ENCODE data around the gene TRIM71.
"Not testable (repeated sequence)": the region's sequence is repeated elsewhere in the genome, so short reads cannot be mapped to it uniquely, and the experiment has no call there.

Gene TRIM71

GRCh38 chr3:32817558-32818228, at the start of gene TRIM71:
Gene TRIM71 (plus strand): TSS chr3:32817997. CDS start chr3:32818081, 84 bp downstream.
- DNase-seq (ENCODE audit: low read depth in 2 of 2) = no peak

DNA sequence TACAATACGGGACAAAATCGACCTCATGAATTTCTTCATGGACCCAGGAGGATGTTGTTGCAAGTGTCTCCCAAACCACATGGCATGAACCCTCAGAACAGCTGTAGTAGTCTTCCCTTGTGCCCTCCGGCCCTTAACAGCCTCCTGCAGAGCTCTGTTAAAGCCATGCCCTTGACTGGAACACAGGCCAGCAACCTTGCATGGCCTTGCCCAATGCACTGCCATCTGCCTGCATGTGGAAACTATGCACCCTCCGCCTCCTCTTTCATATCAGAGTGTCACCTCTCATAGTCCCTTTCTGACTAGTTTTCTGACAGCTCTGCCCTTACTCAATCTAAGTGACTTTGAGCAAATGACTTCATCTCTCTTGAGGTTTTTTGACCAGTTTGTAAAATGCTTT, 39.4 kb upstream of the TRIM71 start:
- no peak for DNase-seq (ENCODE audit: low read depth in 2 of 2)

DNA sequence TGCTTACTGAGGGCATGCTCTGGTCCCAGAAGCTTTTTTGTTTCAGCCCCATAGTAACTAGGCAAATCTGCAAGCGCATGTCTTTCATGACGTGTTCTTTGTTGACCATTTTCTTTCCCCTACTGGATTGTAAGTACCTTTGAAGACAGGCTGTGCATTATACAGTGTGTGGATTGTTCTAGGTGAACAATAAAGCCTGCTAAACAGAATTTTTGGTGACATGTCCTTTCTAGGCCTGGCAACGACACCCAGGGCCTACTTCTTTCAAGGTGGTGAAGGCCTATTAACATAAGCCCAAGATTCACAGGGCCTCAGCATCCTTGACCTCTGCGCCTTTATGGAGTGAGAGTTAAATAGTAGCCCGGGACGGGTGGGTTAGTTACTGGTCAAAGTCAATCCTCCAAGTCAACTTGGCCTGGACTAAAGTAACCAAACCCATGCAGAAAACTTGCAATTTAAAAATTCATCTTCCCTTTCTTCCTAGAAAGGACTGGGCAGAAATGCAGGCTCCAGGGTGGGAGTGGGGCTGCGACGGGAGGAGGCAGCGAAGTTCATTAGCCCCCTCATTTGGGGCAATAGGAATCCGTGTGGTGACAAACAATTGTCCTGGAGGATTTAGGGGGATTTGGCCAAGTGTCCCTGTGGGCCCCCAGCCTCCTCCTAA, 37.6 kb upstream of the TRIM71 start:
- no peak for DNase-seq (ENCODE audit: low read depth in 2 of 2)

- DNase-seq (ENCODE audit: low read depth in 2 of 2) = peak in 1 of 2 experiments; percentile 3
These were observed 37.0 kb upstream of the TRIM71 start for GRCh38 chr3:32780735-32781210.

GRCh38 chr3:32781211-32781968, 36.4 kb upstream of the TRIM71 start:
- peak; percentile 13 to 19 for DNase-seq (ENCODE audit: low read depth in 2 of 2)

DNA sequence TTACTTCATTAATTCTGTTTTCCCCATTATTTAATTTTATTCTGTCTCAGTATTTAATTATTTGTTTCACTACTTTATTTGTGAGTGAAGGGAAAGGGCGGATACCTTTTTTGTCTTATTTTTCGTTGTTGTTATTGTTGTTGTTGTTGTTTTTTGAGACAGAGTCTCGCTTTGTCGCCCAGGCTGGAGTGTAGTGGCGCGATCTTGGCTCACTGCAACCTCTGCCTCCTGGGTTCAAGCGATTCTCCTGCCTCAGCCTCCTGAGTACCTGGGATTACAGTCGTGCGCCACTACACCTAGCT, 35.9 kb upstream of the TRIM71 start:
- DNase-seq (ENCODE audit: low read depth in 2 of 2) = not testable (repeated sequence)

DNA sequence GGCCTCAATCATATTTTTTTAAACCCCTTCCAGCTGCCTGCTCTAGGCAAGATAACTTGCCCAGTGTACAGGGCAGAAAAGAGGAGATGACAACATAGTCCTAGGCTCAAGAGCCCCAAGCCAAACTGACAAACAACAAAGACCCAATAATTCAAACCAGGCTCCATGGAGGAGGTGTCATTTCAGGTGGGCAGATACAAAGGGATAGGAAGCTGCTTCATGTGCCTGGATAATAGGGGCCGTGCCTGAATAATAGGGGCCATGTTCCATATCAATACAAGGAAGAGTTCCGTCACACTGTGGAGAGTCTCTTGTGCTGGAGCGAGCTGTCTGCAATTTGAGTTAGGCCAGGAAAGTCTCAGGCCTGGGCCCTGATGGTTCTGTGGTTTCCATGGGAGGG, 35.4 kb upstream of the TRIM71 start:
- DNase-seq (ENCODE audit: low read depth in 2 of 2) = no peak

DNA sequence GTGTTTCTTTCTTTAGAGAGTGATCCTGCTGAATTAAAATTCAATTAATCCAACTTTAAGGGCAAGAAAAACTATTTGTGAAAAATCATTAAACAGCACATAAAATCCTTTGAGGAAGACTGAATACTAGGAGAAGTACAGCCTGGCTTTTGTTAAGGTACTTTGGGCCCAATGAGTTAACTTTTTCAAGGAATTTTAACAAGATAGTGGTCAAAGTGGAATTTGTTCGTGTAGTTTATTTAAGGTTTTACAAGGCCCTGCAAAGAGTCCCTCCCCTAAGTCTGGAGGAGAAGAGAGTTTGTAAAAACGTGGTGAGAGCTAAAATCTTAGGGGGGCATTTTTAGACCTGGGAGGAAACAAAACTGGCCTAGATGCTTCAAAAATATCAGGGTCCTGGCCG, 26.0 kb upstream of the TRIM71 start:
- no peak for DNase-seq (ENCODE audit: low read depth in 2 of 2)

GRCh38 chr3:32794487-32795308, 23.1 kb upstream of the TRIM71 start:
- DNase-seq (ENCODE audit: low read depth in 2 of 2) = no peak

DNA sequence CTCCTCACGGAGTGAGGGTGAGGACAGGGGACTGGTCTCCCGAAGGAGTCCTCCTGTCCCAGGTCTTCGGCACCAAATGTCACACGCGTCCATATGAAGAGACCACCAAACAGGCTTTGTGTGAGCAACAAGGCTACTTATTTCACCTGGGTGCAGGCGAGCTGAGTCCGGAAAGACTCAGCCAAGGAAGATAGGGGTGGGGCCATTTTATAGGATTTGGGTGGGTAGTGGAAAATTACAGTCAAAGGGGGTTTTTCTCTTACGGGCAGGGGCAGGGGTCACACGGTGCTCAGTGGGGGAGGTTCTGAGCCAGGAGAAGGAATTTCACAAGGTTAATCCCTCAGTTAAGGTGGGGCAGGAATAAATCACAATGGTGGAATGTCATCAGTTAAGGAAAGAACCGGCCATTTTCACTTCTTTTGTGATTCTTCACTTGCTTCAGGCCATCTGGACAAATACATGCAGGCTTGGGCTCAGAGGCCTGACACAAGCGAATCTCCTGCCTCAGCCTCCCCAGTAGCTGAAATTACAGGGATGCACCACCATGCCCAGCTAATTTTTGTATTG, 21.3 kb upstream of the TRIM71 start:
- not testable (repeated sequence) for DNase-seq (ENCODE audit: low read depth in 2 of 2)

DNA sequence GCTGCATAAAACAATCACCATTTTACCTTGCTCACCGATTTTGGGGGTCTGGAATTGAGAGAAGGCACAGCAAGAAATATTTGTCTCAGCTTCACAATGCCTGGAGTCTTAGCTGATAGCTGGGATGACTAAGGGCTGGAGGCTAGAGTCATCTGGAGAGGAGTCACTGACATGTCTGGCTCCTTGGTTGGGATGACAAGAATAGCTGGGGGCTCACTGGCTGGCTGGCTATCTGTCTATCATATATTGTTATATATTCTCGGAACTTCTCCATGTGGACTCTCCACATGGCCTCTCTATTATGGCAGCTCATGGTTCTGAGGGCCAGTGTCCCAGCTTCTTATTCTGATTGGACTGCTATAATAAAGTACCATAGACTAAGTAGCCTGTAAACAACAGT, 20.0 kb upstream of the TRIM71 start:
- no peak for DNase-seq (ENCODE audit: low read depth in 2 of 2)

GRCh38 chr3:32801440-32801839, 16.4 kb upstream of the TRIM71 start:
- not testable (repeated sequence) for DNase-seq (ENCODE audit: low read depth in 2 of 2)

DNA sequence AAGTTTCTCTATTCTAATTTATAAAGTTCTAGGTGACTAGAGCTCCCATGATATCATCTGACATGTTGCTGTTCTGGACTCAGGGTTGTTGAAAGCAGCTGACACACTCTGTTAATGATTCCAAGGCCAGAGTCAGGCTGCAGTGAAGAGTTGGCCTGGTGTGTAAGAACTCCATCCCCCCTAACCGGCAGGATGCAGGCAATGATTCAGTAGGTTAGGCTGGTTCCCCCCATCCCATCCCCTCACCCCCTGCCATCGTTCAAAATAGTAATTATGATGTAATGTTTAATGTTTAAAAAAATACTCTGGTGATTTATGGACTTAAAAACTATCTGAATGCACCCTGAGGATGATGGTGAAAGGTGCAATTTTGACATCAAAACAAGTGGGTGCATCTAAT, 4.6 kb upstream of the TRIM71 start:
- DNase-seq (ENCODE audit: low read depth in 2 of 2) = no peak

GRCh38 chr3:32814361-32814760, 3.4 kb upstream of the TRIM71 start:
- no peak for DNase-seq (ENCODE audit: low read depth in 2 of 2)

- DNase-seq (ENCODE audit: low read depth in 2 of 2) = no peak
These were observed 1.9 kb upstream of the TRIM71 start for GRCh38 chr3:32815841-32816438.

GRCh38 chr3:32816439-32817256, 1.1 kb upstream of the TRIM71 start:
- DNase-seq (ENCODE audit: low read depth in 2 of 2) = no peak

- no peak for DNase-seq (ENCODE audit: low read depth in 2 of 2)
These were observed 590 bp upstream of the TRIM71 start for GRCh38 chr3:32817257-32817557.

- DNase-seq (ENCODE audit: low read depth in 2 of 2) = no peak
These were observed 602 bp downstream of the TRIM71 start for GRCh38 chr3:32818229-32818969.

GRCh38 chr3:32818970-32819511, 1.2 kb downstream of the TRIM71 start:
- DNase-seq (ENCODE audit: low read depth in 2 of 2) = no peak

Measured in fibroblast of skin of left biceps (primary cell).